BE2C (cell line): ENCODE results near the gene DYSF.

ENCODE experiments used
- DNase-seq: peaks from one replicate; pipeline ENCODE4 v3.0.0-alpha.2; 2020
- H3K27me3 ChIP-seq: fragments of 250-450 bp; sonication (Bioruptor Pico); 2 replicates; pipeline ENCODE4 v1.5.1; 2020; ENCODE audit warnings: mild to moderate bottlenecking
- H3K36me3 ChIP-seq: fragments of 250-450 bp; sonication (Bioruptor Pico); 2 replicates; pipeline ENCODE4 v1.5.1; 2020; ENCODE audit warnings: mild to moderate bottlenecking
- H3K4me1 ChIP-seq: fragments of 250-450 bp; sonication (Bioruptor Pico); 2 replicates; pipeline ENCODE4 v1.5.1; 2020
- H3K4me3 ChIP-seq: 2 replicates; pipeline ENCODE4 v1.5.1; 2011; ENCODE audit warnings: low read depth, low read length
- H3K9me3 ChIP-seq: fragments of 250-450 bp; sonication (Bioruptor Pico); 2 replicates; pipeline ENCODE4 v1.5.1; 2020
- CTCF ChIP-seq: IDR thresholded peaks from 2 replicates; pipeline ENCODE4 v1.5.1; 2012; ENCODE audit warnings: mild to moderate bottlenecking, low read depth, low read length

The DYSF gene

GRCh38 chr2:71575966-71576365 lies 122.6 kb downstream of the DYSF start:
- Histone ChIP-seq H3K27me3 (no peaks in the 10 kb centered on the region), H3K9me3 (no peaks in the 10 kb centered on the region), H3K36me3 (no peaks in the 10 kb centered on the region), H3K4me3 (no peak overlapping the region), H3K4me1 (no peaks in the 10 kb centered on the region)
- no peak for TF ChIP-seq CTCF
- no peak for DNase-seq

GRCh38 chr2:71576541-71576940 lies 123.2 kb downstream of the DYSF start:
- Histone ChIP-seq H3K9me3 (no peaks in the 10 kb centered on the region), H3K27me3 (no peaks in the 10 kb centered on the region), H3K4me3 (no peak overlapping the region), H3K36me3 (no peaks in the 10 kb centered on the region), H3K4me1 (no peaks in the 10 kb centered on the region)
- no peak for DNase-seq
- TF ChIP-seq CTCF: no peak

- Histone ChIP-seq H3K4me3 (no peak overlapping the region), H3K27me3 (no peaks in the 10 kb centered on the region), H3K36me3 (no peaks in the 10 kb centered on the region), H3K9me3 (no peaks in the 10 kb centered on the region), H3K4me1 (no peaks in the 10 kb centered on the region)
- DNase-seq: no peak
- TF ChIP-seq CTCF: no peak
These were observed 123.8 kb downstream of the DYSF start for GRCh38 chr2:71577209-71577608.

DNA sequence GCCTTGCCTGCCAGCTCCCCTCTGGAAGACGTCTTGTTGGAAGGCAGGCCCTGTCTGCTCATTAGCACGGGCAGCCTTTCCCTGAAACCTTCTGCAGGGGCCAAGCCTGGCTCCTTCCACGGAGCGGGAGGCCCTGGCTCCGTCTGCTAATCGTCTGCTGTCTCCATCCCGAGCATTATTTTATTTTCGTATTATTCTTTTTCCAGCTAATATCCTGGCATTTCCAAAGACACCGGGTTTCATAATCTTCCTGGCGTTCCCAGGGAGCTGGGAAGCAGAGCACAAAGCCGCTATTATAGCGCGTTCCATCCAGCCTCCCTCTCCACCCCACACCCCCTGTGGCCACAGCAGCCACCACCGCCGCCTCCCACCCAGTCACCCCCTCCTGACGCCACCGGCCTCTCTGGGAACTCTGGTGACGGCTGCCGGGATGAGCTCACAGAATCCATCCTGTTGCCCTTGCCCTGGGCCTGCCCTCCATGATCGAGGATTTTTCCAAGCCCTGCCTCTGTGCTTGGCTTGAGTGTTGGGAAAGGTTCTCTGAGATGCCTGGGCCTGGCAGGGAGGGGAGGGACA lies 125.5 kb downstream of the DYSF start:
- no peaks in the 10 kb centered on the region for H3K4me1 ChIP-seq
- no peaks in the 10 kb centered on the region for H3K27me3 ChIP-seq
- no peaks in the 10 kb centered on the region for H3K36me3 ChIP-seq
- no peak overlapping the region for H3K4me3 ChIP-seq
- DNase-seq: no peak
- no peak for TF ChIP-seq CTCF
- H3K9me3 ChIP-seq: no peaks in the 10 kb centered on the region

GRCh38 chr2:71581026-71581425 lies 127.7 kb downstream of the DYSF start:
- Histone ChIP-seq H3K27me3 (no peaks in the 10 kb centered on the region), H3K4me3 (no peak overlapping the region), H3K36me3 (no peaks in the 10 kb centered on the region), H3K9me3 (no peaks in the 10 kb centered on the region), H3K4me1 (no peaks in the 10 kb centered on the region)
- DNase-seq: no peak
- no peak for TF ChIP-seq CTCF

DNA sequence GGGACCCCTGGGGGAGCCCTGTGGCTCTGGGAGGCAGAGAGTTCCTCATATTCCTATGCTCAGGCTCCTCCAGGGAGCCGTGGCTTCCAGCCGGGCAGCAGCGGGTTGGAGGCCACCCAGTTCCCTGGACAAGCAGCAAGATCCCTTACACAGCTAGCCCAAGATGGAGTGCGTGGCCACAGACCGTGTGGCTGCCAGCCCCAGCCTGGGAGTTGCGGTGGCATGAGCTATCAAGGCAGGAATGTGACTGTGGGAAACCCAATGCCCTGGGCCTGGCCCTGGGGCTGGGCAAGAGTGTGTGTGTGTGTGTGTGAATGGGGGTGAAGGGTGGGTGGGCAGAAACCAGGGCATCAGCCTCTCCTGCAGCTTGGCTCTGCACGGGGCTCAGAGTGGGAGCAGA lies 130.5 kb downstream of the DYSF start:
- Histone ChIP-seq H3K27me3 (no peaks in the 10 kb centered on the region), H3K9me3 (no peaks in the 10 kb centered on the region), H3K4me1 (no peaks in the 10 kb centered on the region), H3K36me3 (no peaks in the 10 kb centered on the region), H3K4me3 (no peak overlapping the region)
- no peak for TF ChIP-seq CTCF
- no peak for DNase-seq
